PC-3 (cell line): ENCODE measurements around the gene PCDHB16.
"Not testable (repeated sequence)": the region's sequence is repeated elsewhere in the genome, so short reads cannot be mapped to it uniquely, and the experiment has no call there.

Experiments
- EZH2 ChIP-seq: fragments of 300-600 bp; sonication (generic); IDR thresholded peaks from one replicate; pipeline ENCODE4 v1.6.1; 2017; ENCODE audit warnings: antibody characterized with exemption, mild to moderate bottlenecking, low read length; ENCODE audit not compliant: unreplicated experiment
- TF ChIP-seq, protein P1 (sequence below): fragments of 300-600 bp; sonication (generic); conservative IDR thresholded peaks from 2 replicates; pipeline ENCODE4 v1.5.1; 2017; ENCODE audit warnings: antibody characterized with exemption, low read depth, mild to moderate bottlenecking, low read length

DNA sequence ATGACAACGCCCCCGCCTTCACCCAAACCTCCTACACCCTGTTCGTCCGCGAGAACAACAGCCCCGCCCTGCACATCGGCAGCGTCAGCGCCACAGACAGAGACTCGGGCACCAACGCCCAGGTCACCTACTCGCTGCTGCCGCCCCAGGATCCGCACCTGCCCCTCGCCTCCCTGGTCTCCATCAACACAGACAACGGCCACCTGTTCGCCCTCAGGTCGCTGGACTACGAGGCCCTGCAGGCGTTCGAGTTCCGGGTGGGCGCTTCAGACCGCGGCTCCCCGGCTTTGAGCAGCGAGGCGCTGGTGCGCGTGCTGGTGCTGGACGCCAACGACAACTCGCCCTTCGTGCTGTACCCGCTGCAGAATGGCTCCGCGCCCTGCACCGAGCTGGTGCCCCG, 2.8 kb upstream of the PCDHB16 start:
- not testable (repeated sequence) for TF ChIP-seq EZH2
- TF ChIP-seq, protein P1, sequence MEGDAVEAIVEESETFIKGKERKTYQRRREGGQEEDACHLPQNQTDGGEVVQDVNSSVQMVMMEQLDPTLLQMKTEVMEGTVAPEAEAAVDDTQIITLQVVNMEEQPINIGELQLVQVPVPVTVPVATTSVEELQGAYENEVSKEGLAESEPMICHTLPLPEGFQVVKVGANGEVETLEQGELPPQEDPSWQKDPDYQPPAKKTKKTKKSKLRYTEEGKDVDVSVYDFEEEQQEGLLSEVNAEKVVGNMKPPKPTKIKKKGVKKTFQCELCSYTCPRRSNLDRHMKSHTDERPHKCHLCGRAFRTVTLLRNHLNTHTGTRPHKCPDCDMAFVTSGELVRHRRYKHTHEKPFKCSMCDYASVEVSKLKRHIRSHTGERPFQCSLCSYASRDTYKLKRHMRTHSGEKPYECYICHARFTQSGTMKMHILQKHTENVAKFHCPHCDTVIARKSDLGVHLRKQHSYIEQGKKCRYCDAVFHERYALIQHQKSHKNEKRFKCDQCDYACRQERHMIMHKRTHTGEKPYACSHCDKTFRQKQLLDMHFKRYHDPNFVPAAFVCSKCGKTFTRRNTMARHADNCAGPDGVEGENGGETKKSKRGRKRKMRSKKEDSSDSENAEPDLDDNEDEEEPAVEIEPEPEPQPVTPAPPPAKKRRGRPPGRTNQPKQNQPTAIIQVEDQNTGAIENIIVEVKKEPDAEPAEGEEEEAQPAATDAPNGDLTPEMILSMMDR, result not testable (repeated sequence)
